Measurements from ENCODE around the gene SLC25A22.
A peak's percentile ranks its signal among the peaks of the same experiment; 100 is the strongest.

The SLC25A22 gene

DNA sequence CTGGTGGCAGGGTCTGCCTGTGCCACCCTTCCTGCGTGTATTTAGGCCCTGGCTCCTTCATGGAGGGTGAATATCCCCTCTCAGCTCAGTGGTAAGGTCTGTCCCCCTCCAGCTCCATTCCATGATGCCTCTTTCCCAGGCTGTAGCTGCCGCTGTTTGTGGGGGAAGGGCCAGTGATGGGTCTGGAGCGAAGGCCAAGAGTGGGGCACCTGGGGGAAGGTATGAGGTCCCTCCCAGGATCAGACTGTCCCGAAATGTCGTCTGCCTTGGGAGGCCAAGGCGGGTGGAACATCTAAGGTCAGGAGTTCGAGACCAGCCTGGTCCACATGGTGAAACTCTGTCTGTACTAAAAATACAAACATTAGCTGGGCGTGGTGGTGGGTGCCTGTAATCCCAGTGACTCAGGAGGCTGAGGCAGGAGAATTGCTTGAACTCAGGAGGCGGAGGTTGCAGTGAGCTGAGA lies 35.8 kb upstream of the SLC25A22 start:
- no peak for DNase-seq

DNA sequence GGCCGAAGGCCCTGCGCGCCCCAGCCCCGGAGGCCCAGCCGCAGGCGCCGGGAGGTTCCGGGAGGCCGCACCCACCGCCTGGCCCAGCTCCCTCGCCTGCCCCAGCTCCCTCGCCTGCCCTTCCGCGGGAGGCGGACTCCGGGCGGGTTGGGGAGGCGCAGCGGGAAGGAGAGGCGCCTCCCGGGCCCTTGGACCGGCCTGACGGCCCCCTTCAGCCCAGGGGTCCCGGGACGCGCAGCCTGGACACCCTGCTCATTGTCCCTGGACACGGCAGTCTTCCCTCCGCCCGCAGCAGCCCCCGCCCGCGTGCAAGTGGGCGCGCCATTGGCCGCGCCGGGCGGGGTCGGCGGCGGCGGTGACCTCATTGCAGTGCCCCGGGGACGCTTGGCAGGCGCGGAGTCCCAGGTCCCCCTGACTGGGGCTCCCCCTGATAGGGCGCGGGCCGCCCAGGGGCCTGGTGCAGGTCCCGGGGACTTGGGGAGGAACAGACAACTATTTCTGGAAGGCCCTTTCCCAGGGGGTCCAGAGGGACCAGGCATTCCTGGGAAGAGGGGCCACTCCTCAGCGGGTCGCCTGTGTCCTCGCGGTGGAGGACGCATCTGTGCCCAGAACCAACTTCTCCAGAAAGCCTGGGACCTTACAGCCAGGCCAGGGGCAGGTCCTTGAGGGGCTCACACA lies 35.2 kb upstream of the SLC25A22 start:
- DNase-seq, result no peak

DNA sequence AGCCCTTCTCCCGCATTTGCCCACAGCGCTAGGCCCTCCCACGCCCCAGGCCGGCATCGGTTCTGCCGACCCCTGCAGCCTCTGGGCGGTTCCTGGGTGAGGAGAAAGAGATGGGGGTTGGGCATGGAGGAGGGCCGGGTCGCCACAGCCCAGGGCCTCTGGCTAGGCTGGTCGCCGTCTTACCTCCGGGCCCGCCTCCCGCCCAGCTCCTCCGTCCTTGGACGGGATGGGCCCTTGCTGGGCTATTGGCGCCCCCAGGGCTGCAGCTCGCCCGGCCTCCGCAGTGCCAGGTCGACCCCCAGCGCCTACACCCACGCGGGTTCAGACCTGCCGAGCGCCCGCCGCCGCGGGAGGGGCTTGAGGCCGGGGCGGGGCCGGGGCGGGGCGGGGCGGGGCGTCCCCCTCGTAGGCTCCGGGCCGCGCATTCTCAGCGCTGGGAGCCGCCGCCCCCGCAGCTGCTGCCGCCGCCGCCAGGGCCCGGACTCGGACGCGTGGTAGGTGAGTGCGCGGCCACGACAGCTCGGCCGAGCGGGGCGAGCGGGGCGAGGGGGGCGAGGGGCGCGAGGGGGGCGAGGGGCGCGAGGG lies 34.5 kb upstream of the SLC25A22 start, which contains the start of gene CD151:
CD151 (plus strand) TSS at position 424 of the 585 bp plus-strand sequence. CDS start 3,118 bp downstream, outside the sequence.
- no peak for DNase-seq

DNA sequence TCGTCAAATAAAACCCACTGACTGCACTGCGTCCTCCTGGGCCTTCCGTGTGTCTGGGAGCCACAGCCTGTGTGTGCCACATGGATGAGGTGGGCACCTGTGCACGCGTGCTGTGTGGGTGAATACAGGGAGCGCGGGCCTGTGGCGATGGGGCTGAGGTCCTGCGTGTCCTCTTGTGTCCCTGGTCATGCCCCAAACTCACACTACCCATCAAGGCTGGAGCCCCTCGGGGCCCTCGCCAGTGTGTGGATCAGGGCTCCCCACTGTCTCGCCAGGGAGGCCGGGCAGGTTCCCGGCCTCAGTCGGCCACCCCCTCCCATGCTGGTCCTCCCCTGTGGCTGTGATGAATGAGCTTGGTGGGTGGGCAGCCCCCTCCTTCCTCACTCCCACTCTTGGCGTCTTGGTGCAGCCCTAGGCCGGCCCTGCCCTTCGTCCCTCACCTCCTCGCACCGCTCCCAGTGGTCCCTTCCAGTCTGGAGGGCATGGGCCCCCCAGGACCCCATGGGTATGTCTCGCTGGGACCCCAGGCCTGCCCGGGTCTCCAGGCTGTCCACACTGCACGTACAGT lies 34.0 kb upstream of the SLC25A22 start:
- DNase-seq, result no peak

DNA sequence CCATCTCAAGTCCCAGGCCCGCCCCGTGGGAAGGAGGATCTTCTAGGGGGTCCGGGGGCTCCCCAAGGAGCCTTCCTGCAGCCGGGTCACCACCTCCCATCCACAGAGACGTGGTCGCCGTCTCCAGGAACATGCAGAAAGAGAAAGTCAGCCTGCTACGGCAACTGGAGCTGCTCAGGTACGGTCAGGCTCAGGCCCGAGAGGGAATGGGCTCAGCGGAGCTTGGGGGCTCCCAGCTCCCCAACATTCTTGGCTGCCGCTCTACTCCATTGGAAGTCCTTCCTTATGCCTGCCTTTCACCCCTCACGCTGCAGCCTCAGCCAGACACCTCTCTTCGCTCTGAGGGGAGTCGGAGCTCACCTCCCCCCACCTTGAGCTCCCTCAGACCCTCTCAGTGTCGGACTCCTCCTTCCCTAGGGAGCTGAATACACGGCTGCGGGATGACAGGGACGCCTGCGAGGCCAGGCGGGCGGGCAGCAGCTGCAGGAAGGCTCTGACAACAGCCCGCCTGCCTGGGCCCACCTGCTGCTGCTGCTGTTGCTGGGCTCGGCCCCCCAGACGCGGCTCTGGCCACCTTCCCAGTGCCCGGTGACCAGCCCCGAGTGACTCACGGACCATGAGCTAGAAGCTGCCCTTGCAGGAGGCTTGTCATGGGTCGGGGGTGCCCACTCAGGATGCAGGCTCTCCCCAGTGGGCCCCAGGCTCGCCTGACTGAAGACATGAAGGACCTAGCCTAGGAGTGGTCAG lies 33.2 kb upstream of the SLC25A22 start:
- no peak for DNase-seq

DNA sequence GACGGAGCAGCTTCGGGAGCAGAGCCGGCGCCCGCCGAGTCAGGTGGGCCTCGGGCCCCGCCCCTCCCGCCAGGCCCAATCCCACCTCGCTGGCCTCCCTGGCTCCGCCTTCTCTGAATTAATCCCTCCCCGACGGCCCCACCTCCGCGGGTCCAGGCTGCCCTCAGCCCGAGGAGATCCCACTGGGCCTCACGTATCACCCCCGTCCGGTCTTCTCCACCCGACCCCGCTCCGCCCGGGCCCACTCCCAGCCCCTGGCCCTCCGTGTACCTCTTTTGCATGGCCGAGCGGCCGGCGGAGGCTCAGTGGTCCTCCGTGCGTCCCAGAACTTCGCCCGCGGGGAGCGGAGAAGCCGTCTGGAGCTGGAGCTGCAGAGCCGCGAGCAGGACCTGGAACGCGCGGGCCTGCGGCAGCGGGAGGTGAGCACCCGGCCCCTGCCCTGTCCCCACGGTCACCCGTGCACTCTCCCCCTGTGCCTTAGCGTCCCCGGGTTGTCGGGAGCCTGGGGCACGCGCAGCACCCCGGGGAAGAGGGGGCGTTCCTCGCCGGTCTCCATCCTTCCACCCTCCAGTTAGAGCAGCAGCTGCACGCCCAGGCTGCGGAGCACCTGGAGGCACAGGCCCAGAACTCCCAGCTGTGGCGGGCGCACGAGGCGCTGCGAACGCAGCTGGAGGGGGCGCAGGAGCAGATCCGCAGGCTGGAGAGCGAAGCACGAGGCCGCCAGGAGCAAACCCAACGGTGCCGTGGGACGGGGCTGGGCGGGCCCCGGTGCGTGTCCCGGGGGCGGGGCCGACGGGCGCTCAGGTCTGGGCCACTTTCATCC lies 32.4 kb upstream of the SLC25A22 start:
- peak; percentile 72 for DNase-seq

DNA sequence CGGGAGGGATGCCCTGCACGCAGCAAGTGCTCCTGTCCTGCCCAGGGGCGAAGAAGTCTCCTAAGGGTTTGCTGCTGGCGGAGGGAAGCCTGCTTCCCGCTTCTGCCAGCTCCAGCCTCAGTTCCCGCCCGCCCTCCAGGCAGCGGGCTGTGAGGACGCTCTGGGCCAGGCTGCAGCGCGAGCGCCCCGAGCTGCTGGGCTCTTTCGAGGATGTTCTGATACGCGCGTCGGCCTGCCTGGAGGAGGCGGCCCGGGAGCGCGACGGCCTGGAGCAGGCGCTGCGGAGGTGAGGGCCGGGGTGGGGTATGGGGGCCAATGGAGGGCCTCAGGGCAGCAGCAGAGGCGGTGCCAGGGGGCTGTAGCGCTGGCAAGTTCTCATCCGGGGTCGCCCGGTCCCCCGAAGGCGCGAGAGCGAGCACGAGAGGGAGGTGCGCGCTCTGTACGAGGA lies 31.8 kb upstream of the SLC25A22 start:
- DNase-seq, result no peak

DNA sequence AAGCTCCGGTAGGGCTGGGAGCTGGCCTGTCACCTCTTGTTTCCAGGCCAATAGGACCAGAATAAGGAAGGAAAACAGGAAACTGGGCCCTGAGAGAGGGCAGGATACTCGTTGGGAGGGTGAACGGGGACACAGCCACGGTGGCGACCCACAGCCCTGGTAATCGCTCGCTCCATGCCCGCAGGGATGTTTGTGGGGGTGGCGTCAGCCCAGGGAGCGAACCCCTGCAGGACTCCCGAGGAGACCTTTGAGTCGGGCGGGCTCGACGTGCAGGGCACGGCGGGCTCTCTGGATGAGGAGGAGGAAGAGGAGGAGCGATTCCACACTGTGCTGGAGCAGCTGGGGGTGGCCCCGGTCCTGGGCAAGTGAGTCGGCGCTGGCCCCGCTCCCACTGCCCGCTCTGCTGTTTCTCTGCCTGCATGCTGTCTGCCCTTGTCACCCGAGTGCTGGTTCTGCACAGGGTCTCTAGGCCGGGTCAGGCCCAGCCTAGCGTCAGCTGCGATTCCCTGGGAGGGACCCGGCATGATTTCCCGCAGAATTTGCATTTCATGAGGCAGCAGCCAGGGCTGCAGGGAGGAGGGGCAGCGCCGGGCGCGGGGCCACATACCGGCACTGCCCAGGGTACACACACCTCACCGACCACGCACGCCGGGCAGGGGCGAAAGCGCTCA lies 31.2 kb upstream of the SLC25A22 start:
- no peak for DNase-seq

DNA sequence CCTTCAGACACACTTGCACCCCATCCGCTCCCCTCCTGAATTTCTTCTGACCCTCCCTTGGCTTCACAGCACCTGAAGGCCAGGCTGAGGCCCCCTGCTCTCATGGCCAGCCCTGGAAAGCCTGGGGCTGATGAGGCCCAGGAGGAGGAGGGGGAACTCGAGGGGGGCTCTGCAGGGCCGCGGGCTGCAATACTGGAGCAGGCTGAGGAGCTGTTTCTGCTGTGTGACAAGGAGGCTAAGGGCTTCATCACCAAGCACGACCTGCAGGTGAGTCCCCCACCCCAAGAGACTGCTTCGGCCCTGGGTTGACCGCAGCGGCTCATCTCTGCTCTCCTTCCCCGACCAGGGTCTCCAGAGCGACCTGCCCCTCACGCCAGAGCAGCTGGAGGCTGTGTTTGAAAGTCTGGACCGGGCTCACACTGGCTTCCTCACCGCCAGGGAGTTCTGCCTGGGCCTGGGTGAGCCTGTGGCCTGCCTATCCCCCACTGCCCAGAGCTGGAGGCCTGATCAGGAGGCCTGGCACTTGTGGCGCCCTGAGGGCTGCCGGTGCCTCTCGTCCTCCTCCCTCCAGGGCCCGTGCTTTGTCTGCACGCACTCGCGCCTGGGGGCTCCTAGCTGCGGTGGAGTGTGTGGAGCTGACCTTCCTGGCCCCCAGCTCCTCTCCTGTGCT lies 30.6 kb upstream of the SLC25A22 start:
- no peak for DNase-seq

DNA sequence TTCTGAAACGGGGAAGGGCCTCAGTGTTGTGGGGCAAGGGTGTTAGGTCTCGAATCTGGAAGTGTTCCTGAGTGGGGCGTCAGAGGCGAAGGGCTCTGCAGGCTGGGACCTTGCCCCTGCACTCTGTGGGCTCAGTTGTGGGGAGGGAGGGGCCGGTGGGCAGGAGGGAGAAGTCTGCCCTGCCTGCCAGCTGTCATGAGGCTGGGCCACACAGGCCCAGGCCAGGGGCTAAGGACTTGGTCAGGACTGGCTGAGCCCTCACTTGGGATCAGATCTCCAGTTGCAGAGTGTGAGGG lies 29.8 kb upstream of the SLC25A22 start, which contains the start of gene CRACR2B:
CRACR2B (plus strand) TSS at position 23 of the 296 bp plus-strand sequence. CDS start 689 bp downstream, outside the sequence.
- no peak for DNase-seq

DNA sequence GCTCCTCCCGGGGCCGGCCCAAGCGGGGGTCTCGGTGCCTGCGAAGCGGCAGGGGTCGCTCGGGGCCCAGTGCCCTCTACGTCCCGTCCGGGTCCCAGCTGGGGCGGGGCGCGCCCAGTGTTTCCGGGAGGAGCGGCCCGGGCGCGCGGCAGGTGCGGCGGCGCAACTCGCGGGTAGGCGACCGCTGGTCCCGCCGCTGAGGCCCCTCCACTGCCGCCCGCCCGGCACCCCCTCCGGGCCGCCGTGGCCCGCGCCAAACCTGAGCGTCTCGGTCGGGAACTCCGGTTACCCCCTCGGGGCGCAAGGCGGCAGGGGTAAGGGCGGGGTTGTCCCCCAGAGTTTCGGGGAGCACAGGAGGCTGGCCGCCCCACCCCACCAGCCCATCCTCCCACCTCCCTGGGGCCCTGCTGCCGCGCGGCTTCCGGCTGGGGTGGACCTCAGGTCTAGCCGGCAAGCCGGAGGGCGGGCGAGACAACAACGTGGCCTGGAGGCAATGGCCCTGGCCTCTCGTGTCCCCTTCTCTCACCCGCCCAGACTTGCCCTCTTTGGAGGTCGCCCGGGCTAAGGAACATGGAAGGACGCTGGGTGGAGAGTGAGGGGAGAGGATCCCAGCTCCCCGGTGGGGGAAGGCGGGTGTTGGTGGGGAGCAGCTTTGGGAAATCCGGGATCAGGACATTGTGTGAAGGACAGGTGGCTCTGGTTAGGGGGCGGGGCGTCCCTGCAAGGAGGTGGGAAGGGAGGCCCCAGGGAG lies 29.2 kb upstream of the SLC25A22 start:
- no peak for DNase-seq

DNA sequence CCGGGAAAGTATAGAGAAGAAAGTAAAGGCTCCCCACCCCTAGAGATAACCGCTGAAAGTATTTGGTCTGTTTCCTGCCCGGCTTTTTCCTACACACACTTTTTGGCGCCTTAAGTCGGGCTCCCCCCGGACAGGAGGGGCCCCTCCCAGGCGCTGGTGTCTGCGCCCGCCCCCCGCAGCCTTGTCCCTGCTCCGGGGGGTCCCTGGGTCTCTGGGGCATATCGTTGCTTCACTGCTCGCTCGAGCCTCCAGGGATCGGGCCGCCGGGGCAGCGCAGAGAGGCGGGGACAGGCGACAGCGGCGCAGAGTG lies 28.7 kb upstream of the SLC25A22 start:
- no peak for DNase-seq

DNA sequence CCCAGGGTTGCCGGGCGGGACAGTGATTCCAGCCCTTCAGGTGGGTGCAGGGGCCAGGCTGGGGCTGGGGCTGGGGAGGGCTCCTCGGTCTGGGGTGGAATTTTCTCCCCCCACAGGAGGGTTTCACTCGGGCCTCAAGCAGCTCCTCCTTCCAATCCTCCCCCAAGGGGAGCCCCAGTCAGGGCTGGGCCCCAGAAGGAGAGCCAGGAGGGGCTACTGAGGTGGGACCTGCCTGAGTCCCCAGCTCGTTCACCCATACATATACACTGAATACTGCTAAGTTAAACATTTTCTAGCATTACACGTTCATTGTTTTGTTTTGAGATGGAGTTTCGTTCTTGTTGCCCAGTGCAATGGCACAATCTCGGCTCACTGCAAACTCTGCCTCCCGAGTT lies 28.1 kb upstream of the SLC25A22 start:
- no peak for DNase-seq

DNA sequence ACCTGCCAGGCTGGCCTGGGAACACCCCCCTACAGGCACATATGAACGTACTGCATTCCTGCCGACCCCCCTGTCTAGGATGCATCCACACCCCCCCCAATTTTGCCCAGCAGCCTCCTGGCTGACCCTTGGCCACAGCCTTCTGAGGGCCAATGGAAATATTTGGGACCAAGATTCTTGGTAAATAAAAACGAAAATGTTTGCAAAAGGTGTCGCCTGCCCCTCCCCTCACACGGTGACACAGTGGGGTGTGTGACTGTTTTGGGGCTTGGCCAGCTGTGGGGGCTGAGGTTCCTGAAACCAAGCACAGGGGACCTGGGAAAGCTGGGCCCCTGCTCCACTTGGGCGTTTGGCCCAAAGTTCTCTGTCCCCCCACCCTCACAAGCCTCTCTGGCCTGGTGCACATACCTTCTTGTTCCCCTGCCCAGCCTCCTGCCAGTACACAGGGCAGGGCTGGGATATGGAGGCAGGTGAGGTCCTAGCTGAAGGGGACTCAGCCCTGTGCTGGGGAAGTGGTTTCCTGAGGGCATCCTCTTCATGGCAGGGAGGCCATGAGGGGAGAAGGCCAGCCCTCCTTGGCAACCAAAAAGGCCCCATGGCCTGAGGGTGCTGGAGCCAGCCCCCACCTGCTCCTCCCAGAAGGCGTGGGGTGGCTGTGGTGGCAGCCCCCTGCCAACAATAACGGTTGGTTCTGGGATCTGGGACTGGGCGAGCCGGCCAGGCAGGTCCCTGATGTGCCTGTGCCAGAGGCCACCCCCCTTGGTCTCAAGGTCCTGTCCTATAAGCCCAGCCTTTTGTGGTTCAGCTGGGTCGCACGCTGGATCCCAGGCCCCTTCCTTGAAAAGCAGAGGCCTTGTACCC lies 27.5 kb upstream of the SLC25A22 start:
- no peak for DNase-seq

DNA sequence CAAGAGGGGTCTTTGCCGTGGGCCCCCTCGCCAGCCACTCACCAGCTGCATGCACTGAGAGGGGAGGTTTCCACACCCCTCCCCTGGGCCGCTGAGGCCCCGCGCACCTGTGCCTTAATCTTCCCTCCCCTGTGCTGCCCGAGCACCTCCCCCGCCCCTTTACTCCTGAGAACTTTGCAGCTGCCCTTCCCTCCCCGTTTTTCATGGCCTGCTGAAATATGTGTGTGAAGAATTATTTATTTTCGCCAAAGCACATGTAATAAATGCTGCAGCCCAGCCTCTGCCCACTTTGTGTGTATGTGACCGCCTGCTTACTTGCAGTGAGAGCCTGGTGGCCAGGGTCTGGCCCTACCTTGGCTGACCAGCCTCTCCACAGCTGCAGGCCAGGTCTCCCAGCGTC lies 26.9 kb upstream of the SLC25A22 start:
- DNase-seq, result no peak

DNA sequence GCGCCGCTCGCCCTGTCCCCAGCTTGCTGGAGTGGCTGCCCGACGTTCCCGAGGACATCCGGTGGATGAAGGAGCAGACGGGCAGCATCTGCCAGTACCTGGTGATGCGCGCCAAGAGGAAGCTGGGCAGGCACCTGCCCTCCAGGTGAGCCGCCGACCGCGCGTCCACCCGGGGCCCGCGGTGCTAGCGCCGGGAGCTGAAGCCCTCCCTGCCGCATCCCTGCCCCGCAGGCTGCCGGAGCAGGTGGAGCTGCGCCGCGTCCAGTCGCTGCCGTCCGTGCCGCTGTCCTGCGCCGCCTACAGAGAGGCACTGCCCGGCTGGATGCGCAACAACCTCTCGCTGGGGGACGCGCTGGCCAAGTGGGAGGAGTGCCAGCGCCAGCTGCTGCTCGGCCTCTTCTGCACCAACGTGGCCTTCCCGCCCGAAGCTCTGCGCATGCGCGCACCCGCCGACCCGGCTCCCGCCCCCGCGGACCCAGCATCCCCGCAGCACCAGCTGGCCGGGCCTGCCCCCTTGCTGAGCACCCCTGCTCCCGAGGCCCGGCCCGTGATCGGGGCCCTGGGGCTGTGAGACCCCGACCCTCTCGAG lies 26.3 kb upstream of the SLC25A22 start:
- peak; percentile 91 for DNase-seq

DNA sequence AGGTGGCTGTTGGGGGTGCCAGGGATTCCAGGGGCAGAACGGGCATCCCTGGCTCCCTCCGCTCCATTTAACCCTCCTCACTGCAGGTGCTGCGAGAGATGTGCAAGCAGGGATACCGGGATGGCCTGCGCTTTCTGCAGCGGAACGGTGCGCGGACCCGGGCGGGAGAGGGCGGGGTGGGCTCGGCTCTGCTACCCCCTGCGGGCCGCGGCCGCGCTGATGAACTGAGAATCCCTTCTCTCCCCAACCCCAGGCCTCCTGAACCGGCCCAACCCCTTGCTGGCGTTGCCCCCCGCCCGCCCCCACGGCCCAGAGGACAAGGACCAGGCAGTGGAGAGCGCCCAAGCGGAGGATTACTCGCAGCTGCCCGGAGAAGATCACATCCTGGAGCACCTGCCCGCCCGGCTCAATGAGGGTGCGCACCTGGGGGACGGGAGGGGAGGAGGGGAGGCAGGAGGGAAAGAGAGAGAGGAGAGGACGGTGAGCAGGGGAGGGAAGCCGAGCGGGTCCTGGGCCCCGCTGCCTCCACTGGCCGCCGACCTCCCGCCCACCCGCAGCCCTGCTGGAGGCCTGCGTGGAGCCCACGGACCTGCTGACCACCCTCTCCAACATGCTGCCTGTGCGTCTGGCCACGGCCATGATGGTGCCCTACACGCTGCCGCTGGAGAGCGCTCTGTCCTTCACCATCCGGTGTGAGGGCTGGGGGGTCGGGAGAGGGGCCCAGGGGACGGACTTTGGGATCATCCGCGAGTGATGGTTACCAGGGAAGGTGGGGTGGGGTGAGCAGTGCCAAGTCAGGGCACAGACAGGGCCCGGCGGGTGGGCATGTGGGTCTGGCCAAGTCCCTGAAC lies 25.6 kb upstream of the SLC25A22 start:
- DNase-seq, result peak; percentile 34

DNA sequence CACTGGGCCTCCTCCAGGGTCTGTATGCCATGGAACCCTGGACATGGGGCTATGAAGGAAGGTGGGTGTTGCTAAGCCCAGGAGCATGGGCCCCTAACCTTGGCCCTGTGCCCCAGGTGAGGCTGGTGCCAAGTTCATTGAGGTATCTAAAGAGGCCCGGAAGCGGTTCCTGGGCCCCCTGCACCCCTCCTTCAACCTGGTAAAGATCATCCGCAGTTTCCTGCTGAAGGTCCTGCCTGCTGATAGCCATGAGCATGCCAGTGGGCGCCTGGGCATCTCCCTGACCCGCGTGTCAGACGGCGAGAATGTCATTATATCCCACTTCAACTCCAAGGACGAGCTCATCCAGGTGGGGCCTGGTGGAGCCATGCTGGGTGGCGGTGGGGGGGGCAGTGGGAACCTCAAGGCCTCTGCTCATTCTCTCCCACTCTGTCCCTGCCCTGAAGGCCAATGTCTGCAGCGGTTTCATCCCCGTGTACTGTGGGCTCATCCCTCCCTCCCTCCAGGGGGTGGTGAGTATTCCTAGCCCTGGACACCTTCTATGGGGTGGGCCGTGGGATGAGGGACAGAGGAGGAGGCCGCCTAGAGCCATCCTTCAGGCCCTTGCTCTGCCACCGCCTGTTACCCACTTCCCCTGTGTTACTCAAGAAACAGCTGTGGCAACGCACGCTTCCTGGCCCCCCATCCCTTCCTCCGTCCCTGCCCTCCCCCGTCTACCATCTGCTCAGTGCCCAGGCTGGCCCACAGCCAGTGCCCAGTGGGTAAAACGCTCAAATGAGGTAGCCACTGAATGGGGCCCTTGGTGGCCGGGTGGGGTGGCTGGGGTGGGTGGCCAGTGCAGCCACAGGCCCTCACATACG lies 23.7 kb upstream of the SLC25A22 start:
- DNase-seq, result no peak
